Liver (tissue), 9 donors: Measurements from ENCODE around the gene STAB1. TPM values are rescaled to one million over a fixed set of nuclear protein-coding genes. Genes with fewer than 3 reads are reported as not detected.

Experiments used
- DNase-seq: peaks from one replicate; pipeline ENCODE4 v3.0.0-alpha.2; 2017; ENCODE audit warnings: low spot score
- H3K27ac ChIP-seq, 2 donors: one replicate each; pipeline ENCODE4 v1.7.0; 2013; ENCODE audit warnings: inconsistent platforms in 2 of 2, low read length in 2 of 2, control low read depth in 1 of 2, low read depth in 1 of 2, mild to moderate bottlenecking in 1 of 2
- H3K27me3 ChIP-seq, 4 donors: one replicate each; pipeline versions ENCODE4 v1.6.1 to v1.7.0; 2013; ENCODE audit warnings: low read length in 3 of 4, inconsistent platforms in 1 of 4, mild to moderate bottlenecking in 1 of 4, moderate library complexity in 1 of 4; ENCODE audit not compliant: control insufficient read depth in 4 of 4, insufficient read depth in 4 of 4
- H3K36me3 ChIP-seq, 4 donors: one replicate each; pipeline versions ENCODE4 v1.6.1 to v1.7.0; 2013; ENCODE audit warnings: low read length in 3 of 4, mild to moderate bottlenecking in 3 of 4, low read depth in 1 of 4, moderate library complexity in 1 of 4; ENCODE audit not compliant: control insufficient read depth in 4 of 4, insufficient read depth in 3 of 4
- H3K4me1 ChIP-seq, 4 donors: one replicate each; pipeline versions ENCODE4 v1.6.1 to v1.7.0; 2013; ENCODE audit warnings: low read length in 3 of 4, mild to moderate bottlenecking in 3 of 4, moderate library complexity in 1 of 4; ENCODE audit not compliant: control insufficient read depth in 4 of 4, insufficient read depth in 4 of 4
- H3K4me3 ChIP-seq, 3 donors: one replicate each; pipeline versions ENCODE4 v1.6.1 to v1.7.0; 2013; ENCODE audit warnings: low read length in 3 of 3, control low read depth in 1 of 3, low read depth in 1 of 3, mild to moderate bottlenecking in 1 of 3
- H3K9ac ChIP-seq, 2 donors: one replicate each; pipeline ENCODE4 v1.7.0; 2013; ENCODE audit warnings: low read length in 2 of 2, mild to moderate bottlenecking in 2 of 2, moderate library complexity in 2 of 2, control low read depth in 1 of 2, low read depth in 1 of 2
- H3K9me3 ChIP-seq, 4 donors: one replicate each; pipeline versions ENCODE4 v1.6.1 to v1.7.0; 2013; ENCODE audit warnings: low read length in 3 of 4; ENCODE audit not compliant: control insufficient read depth in 4 of 4
- ATF3 ChIP-seq: IDR thresholded peaks from 2 replicates; pipeline ENCODE4 v1.6.1; 2016; ENCODE audit warnings: antibody characterized with exemption
- CTCF ChIP-seq: fragments of 150-350 bp; IDR thresholded peaks from 2 replicates; pipeline ENCODE4 v1.5.1; 2017; ENCODE audit warnings: improper control_type of control experiment, low read depth, low read length; ENCODE audit not compliant: missing input control
- EGR1 ChIP-seq, 2 donors: IDR thresholded peaks; 2 replicates each; pipeline ENCODE4 v1.6.1; 2016 to 2018; ENCODE audit warnings: antibody characterized with exemption in 2 of 2, low read depth in 2 of 2
- FOXA1 ChIP-seq: IDR thresholded peaks from 2 replicates; pipeline ENCODE4 v1.6.1; 2016; ENCODE audit warnings: antibody characterized with exemption
- FOXA2 ChIP-seq: IDR thresholded peaks from 2 replicates; pipeline ENCODE4 v1.6.1; 2016; ENCODE audit warnings: antibody characterized with exemption
- GABPA ChIP-seq, 2 donors: IDR thresholded peaks in 1 of 2; conservative IDR thresholded peaks in 1 of 2; 2 replicates each; pipeline ENCODE4 v1.6.1; 2016; ENCODE audit warnings: antibody characterized with exemption in 2 of 2, mild to moderate bottlenecking in 1 of 2, moderate library complexity in 1 of 2
- HNF4A ChIP-seq, 2 donors: conservative IDR thresholded peaks; 2 replicates each; pipeline ENCODE4 v1.6.1; 2016; ENCODE audit warnings: antibody characterized with exemption in 2 of 2, mild to moderate bottlenecking in 2 of 2
- HNF4G ChIP-seq: IDR thresholded peaks from 2 replicates; pipeline ENCODE4 v1.6.1; 2016; ENCODE audit warnings: antibody characterized with exemption
- JUND ChIP-seq, 2 donors: IDR thresholded peaks; 2 replicates each; pipeline ENCODE4 v1.6.1; 2016; ENCODE audit warnings: antibody characterized with exemption in 2 of 2
- MAX ChIP-seq: IDR thresholded peaks from 2 replicates; pipeline ENCODE4 v1.6.1; 2016; ENCODE audit warnings: antibody characterized with exemption
- NR2F2 ChIP-seq: IDR thresholded peaks from 2 replicates; pipeline ENCODE4 v1.6.1; 2016; ENCODE audit warnings: antibody characterized with exemption
- RAD21 ChIP-seq, 2 donors: IDR thresholded peaks; 2 replicates each; pipeline ENCODE4 v1.6.1; 2016; ENCODE audit warnings: antibody characterized with exemption in 2 of 2, mild to moderate bottlenecking in 2 of 2
- REST ChIP-seq: IDR thresholded peaks from 2 replicates; pipeline ENCODE4 v1.6.1; 2016; ENCODE audit warnings: antibody characterized with exemption, mild to moderate bottlenecking
- RXRA ChIP-seq, 2 donors: IDR thresholded peaks; 2 replicates each; pipeline ENCODE4 v1.6.1; 2017 to 2018; ENCODE audit warnings: antibody characterized with exemption in 2 of 2, mild to moderate bottlenecking in 1 of 2
- SP1 ChIP-seq: IDR thresholded peaks from 2 replicates; pipeline ENCODE4 v1.6.1; 2018; ENCODE audit warnings: antibody characterized with exemption, mild to moderate bottlenecking
- TAF1 ChIP-seq: conservative IDR thresholded peaks from 2 replicates; pipeline ENCODE4 v1.6.1; 2016; ENCODE audit warnings: antibody characterized with exemption, mild to moderate bottlenecking
- YY1 ChIP-seq: IDR thresholded peaks from 2 replicates; pipeline ENCODE4 v1.6.1; 2016; ENCODE audit warnings: antibody characterized with exemption, mild to moderate bottlenecking
- ZBTB33 ChIP-seq: IDR thresholded peaks from 2 replicates; pipeline ENCODE4 v1.6.1; 2016; ENCODE audit warnings: antibody characterized with exemption
- WGBS: extraction: QIAGEN DNeasy Blood & Tissue Kit; methylation state at CpG from one replicate; pipeline ENCODE4 v1.1.7; 2013; 5-methylcytosine and 5-hydroxymethylcytosine counted together
- polyA plus RNA-seq, 2 donors: library from polyadenylated mRNA; stranded (reverse) in 1 of 2; unstranded in 1 of 2; fragments of 200-250 nt in 1 of 2; fragments of >200 nt in 1 of 2; fragmentation: Nextera tagmentation in 1 of 2; extraction: Ambion mirVana in 1 of 2; gene quantifications; one replicate each; pipeline versions ENCODE4 v1.2.1 to v1.2.3, GENCODE V29; 2013 to 2015
- total RNA-seq, 2 donors: library from RNA; depleted of rRNA; stranded (reverse); fragments of >200 nt; gene quantifications; one replicate each; pipeline ENCODE4 v1.2.3, GENCODE V29; 2014
- donor health status: healthy.
- donor health status: healthy.
- donor health status: healthy.
- donor health status: healthy.
- donor health status: healthy.

STAB1 gene
- total and polyA plus RNA-seq, 4 donors = 42.0 to 198 (median 71.5) TPM

- Histone ChIP-seq H3K27ac (peak overlapping the region; percentile 34 to 65), H3K9me3 (no peaks in the 10 kb centered on the region), H3K36me3 (peaks cover 3 to 25% (median 17%) of the 10 kb centered on the region in 4 donors), H3K4me3 (no peak overlapping the region), H3K4me1 (peaks cover 3 to 31% (median 24%) of the 10 kb centered on the region in 4 donors), H3K27me3 (no peaks in the 10 kb centered on the region), H3K9ac (no peak overlapping the region)
- WGBS = 34% methylated on average over 26 of the region's 26 CpGs
- peak; percentile 77 for DNase-seq
- TF ChIP-seq TAF1 = no peak
- TF ChIP-seq SP1 = peak; percentile 69
- peak; percentile 99 for TF ChIP-seq FOXA1
- TF ChIP-seq ATF3 = peak; percentile 44
- no peak for TF ChIP-seq REST
- TF ChIP-seq FOXA2 = peak; percentile 99
- no peak for TF ChIP-seq MAX
- peak; percentile 22 for TF ChIP-seq NR2F2
- peak; percentile 75 for TF ChIP-seq YY1
- peak; percentile 54 for TF ChIP-seq CTCF
- TF ChIP-seq GABPA (IDR thresholded peaks at IDR 0.05 in 1 of 2, conservative IDR thresholded peaks at IDR 0.05 in 1 of 2) = peak in 1 of 2 donors; percentile 31
- peak; percentile 81 to 92 for TF ChIP-seq RXRA (IDR thresholded peaks at IDR 0.05)
- no peak for TF ChIP-seq HNF4G
- no peak for TF ChIP-seq JUND (IDR thresholded peaks at IDR 0.05)
- TF ChIP-seq HNF4A (conservative IDR thresholded peaks at IDR 0.05) = peak; percentile 61 to 86
- TF ChIP-seq RAD21 (IDR thresholded peaks at IDR 0.05) = peak; percentile 76 to 78
- TF ChIP-seq EGR1 (IDR thresholded peaks at IDR 0.05; ENCODE audit: low read depth in 2 of 2) = peak in 1 of 2 donors; percentile 75
- no peak for TF ChIP-seq ZBTB33
Measured at GRCh38 chr3:52471371-52472238, 23.5 kb upstream of the STAB1 start.
